Stimulated activated CD8-positive, alpha-beta memory T cell treated with anti-CD3 and anti-CD28 coated beads, Interleukin-7, amount 100 ng/mL, for 1 hour (primary cell): ENCODE results near the gene FARS2.
A peak's percentile ranks its signal among the peaks of the same experiment; 100 is the strongest.

Experiments
- DNase-seq, 2 donors: peaks; one replicate each; pipeline ENCODE4 v3.0.0-alpha.2; 2020; ENCODE audit warnings: low read depth in 2 of 2

FARS2 gene

GRCh38 chr6:5580736-5581581 is 319.6 kb downstream of the FARS2 start:
- no peak for DNase-seq

GRCh38 chr6:5582762-5583161 is 321.4 kb downstream of the FARS2 start:
- DNase-seq = no peak

GRCh38 chr6:5583528-5583927 is 322.2 kb downstream of the FARS2 start:
- no peak for DNase-seq

GRCh38 chr6:5584078-5584482 is 322.8 kb downstream of the FARS2 start:
- no peak for DNase-seq

- DNase-seq = no peak
Measured at GRCh38 chr6:5587648-5588047, 326.3 kb downstream of the FARS2 start.

- DNase-seq = no peak
Measured at GRCh38 chr6:5589422-5590141, 328.3 kb downstream of the FARS2 start.

- no peak for DNase-seq
Measured at GRCh38 chr6:5590187-5590586, 328.9 kb downstream of the FARS2 start.

GRCh38 chr6:5592886-5593519 is 331.7 kb downstream of the FARS2 start:
- no peak for DNase-seq

GRCh38 chr6:5595184-5595583 is 333.9 kb downstream of the FARS2 start:
- DNase-seq = no peak

GRCh38 chr6:5597413-5597812 is 336.1 kb downstream of the FARS2 start:
- DNase-seq = no peak

GRCh38 chr6:5598123-5598522 is 336.8 kb downstream of the FARS2 start:
- no peak for DNase-seq

GRCh38 chr6:5599127-5599526 is 337.8 kb downstream of the FARS2 start:
- no peak for DNase-seq

- DNase-seq = no peak
Measured at GRCh38 chr6:5605937-5606336, 344.6 kb downstream of the FARS2 start.

GRCh38 chr6:5606546-5606945 is 345.2 kb downstream of the FARS2 start:
- no peak for DNase-seq

GRCh38 chr6:5610640-5611039 is 349.3 kb downstream of the FARS2 start:
- no peak for DNase-seq

- no peak for DNase-seq
Measured at GRCh38 chr6:5617179-5617578, 355.9 kb downstream of the FARS2 start.

GRCh38 chr6:5619249-5619648 is 357.9 kb downstream of the FARS2 start:
- DNase-seq = peak in 1 of 2 donors; percentile 9

- DNase-seq = no peak
Measured at GRCh38 chr6:5622276-5623005, 361.1 kb downstream of the FARS2 start.

- no peak for DNase-seq
Measured at GRCh38 chr6:5623769-5624168, 362.5 kb downstream of the FARS2 start.

- DNase-seq = no peak
Measured at GRCh38 chr6:5624256-5624655, 362.9 kb downstream of the FARS2 start.

- DNase-seq = no peak
Measured at GRCh38 chr6:5626727-5627426, 365.6 kb downstream of the FARS2 start.
